RWPE2 (cell line): Measurements from ENCODE around the gene COPZ2.
A peak's percentile ranks its signal among the peaks of the same experiment; 100 is the strongest.

Experiments
- ATAC-seq: fragments of 200-7000 bp; cut with Tn5 transposase; 3 replicates; pipeline ENCODE4 v1.9.1; 2021; ENCODE audit warnings: low read depth
- DNase-seq: peaks from one replicate; pipeline ENCODE4 v3.0.0-alpha.2; 2020; ENCODE audit warnings: low spot score
- H3K27ac ChIP-seq: fragments of 450-650 bp; 2 replicates; pipeline ENCODE4 v1.5.1; 2017; ENCODE audit warnings: mild to moderate bottlenecking; ENCODE audit not compliant: poor library complexity, severe bottlenecking
- H3K27me3 ChIP-seq: fragments of 250-450 bp; sonication (Bioruptor Pico); 2 replicates; pipeline ENCODE4 v1.5.1; 2021; ENCODE audit warnings: mild to moderate bottlenecking, moderate library complexity; ENCODE audit not compliant: insufficient read depth, poor library complexity, severe bottlenecking
- H3K36me3 ChIP-seq: fragments of 250-450 bp; sonication (Bioruptor Pico); 2 replicates; pipeline ENCODE4 v1.5.1; 2020; ENCODE audit warnings: low read depth, mild to moderate bottlenecking, moderate library complexity
- H3K4me1 ChIP-seq: fragments of 250-450 bp; sonication (Bioruptor Pico); 2 replicates; pipeline ENCODE4 v1.5.1; 2021; ENCODE audit warnings: mild to moderate bottlenecking, moderate library complexity; ENCODE audit not compliant: insufficient read depth, poor library complexity, severe bottlenecking
- H3K4me3 ChIP-seq: fragments of 250-450 bp; sonication (Bioruptor Pico); 2 replicates; pipeline ENCODE4 v1.5.1; 2021; ENCODE audit warnings: mild to moderate bottlenecking, moderate library complexity; ENCODE audit not compliant: severe bottlenecking
- H3K9me3 ChIP-seq: fragments of 250-450 bp; sonication (Bioruptor Pico); 2 replicates; pipeline ENCODE4 v1.5.1; 2021; ENCODE audit warnings: mild to moderate bottlenecking, moderate library complexity; ENCODE audit not compliant: severe bottlenecking
- CTCF ChIP-seq: fragments of 450-650 bp; IDR thresholded peaks from one replicate; pipeline ENCODE4 v1.5.1; 2017; ENCODE audit warnings: mild to moderate bottlenecking, moderate library complexity; ENCODE audit not compliant: poor library complexity, severe bottlenecking

The COPZ2 gene

GRCh38 chr17:48051706-48052486, 14.3 kb upstream of the COPZ2 start:
- Histone ChIP-seq H3K4me1 (peaks cover 61% of the 10 kb centered on the region), H3K36me3 (peaks cover 54% of the 10 kb centered on the region), H3K4me3 (no peak overlapping the region), H3K27me3 (no peaks in the 10 kb centered on the region), H3K27ac (peak overlapping the region; percentile 76), H3K9me3 (no peaks in the 10 kb centered on the region)
- no peak for DNase-seq
- ATAC-seq = no peak
- TF ChIP-seq CTCF = no peak

DNA sequence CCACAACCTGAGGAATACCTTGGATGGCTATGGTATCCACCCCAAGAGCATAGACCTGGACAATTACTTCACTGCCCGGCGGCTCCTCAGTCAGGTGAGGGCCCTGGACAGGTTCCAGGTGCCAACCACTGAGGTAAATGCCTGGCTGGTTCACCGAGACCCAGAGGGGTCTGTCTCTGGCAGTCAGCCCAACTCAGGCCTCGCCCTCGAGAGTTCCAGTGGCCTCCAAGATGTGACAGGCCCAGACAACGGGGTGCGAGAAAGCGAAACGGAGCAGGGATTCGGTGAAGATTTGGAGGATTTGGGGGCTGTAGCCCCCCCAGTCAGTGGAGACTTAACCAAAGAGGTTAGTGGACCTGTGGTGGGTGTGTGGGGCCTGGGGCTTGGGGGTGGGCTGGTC, 13.7 kb upstream of the COPZ2 start:
- DNase-seq (no peak), ATAC-seq (no peak)
- H3K4me1 ChIP-seq = peaks cover 67% of the 10 kb centered on the region
- no peak for TF ChIP-seq CTCF
- H3K27ac ChIP-seq = peak overlapping the region; percentile 76
- no peak overlapping the region for H3K4me3 ChIP-seq
- H3K9me3 ChIP-seq = no peaks in the 10 kb centered on the region
- H3K27me3 ChIP-seq = no peaks in the 10 kb centered on the region
- peaks cover 53% of the 10 kb centered on the region for H3K36me3 ChIP-seq

DNA sequence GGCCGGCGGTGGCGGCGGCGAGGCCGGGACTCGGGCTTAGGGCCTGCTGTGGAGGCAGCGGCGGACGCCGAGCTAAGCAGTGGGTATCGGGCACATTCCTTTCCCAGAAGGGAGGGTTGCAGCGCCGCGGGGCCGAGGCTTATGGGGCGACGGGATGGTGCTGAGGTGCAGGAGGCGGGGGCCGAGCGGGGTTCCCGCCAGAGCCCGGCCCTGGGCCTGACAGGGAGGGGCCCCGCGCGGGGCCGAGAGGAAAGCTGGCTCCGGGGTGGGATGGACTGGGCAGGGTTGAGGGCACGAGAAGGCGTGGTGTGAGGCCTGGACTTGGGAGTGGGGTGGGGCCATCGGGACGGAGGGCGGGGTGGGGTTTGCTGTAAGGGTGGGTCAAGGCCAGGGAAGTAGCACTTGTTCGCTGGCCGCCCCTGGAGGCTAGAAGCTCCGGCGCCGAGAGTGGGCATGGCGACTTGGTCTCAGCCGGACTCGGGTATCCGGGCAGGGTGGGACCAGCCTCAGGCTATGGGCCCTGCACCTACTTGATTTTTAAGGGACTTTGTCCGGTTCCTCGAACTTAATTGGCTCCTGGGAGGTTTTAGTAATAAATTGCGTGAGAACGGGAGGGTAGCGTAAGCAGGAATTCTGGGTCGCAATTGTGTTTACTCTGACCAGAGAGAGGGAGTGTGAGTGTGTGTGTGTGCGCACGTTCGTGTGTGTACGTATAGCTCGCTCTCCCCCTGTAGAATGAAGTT, 11.0 kb upstream of the COPZ2 start:
- H3K4me1 ChIP-seq = peaks cover 60% of the 10 kb centered on the region
- no peaks in the 10 kb centered on the region for H3K9me3 ChIP-seq
- TF ChIP-seq CTCF = no peak
- no peaks in the 10 kb centered on the region for H3K27me3 ChIP-seq
- DNase-seq (peak; percentile 97), ATAC-seq (peak; percentile 65)
- H3K36me3 ChIP-seq = peaks cover 37% of the 10 kb centered on the region
- H3K4me3 ChIP-seq = peak overlapping the region; percentile 80
- peak overlapping the region; percentile 76 for H3K27ac ChIP-seq

DNA sequence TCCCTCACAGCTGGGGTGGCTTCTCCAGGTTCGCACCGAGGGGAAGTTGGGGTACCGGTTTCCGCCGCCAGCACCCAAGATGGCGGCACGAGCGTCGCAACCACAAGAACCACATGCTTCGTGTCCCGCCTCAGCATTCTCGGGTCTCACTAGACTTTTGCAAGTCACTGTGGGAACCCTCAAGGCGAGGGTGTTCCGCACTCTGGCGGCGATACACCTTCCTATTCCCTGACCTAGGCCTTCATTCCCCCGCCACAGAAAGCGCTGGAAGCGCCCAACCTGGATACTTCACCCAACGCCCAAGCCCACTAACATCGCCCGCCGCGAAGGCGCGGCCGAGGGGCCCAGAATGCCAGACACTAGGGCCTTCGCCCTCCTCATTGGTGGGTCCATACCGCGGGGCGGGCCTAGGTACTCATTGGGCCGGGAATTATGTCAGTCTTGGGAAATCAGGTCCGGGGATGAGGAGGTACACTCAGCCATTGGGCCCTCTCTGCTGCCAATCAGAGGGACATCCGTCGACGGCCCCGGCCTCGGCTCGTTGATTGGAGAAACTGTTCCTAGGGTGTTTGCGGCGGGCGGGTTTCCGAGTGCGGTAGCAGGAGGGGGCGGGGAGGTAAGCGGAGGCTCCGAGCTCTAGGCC, 10.3 kb upstream of the COPZ2 start, which contains the start of gene NFE2L1:
TSS of gene NFE2L1 (plus strand) at position 619 of the 643 bp plus-strand sequence. CDS start 2,760 bp downstream, outside the sequence.
- peak within 1 kb of the TSS; percentile 76 for H3K27ac ChIP-seq
- H3K4me3 ChIP-seq = peak within 1 kb of the TSS; percentile 80
- no peaks in the 10 kb centered on the region for H3K27me3 ChIP-seq
- ATAC-seq (peak; percentile 84), DNase-seq (peak; percentile 100)
- H3K4me1 ChIP-seq = peaks cover 53% of the 10 kb centered on the region
- H3K9me3 ChIP-seq = no peaks in the 10 kb centered on the region
- no peak for TF ChIP-seq CTCF
- peaks cover 34% of the 10 kb centered on the region for H3K36me3 ChIP-seq
